Activated gamma-delta T cell treated with anti-CD3 and anti-CD28 coated beads, Interleukin-2, amount 50 U/mL, for 16 hours (primary cell): ENCODE results near the gene RIC8B.

Experiments used
- DNase-seq: peaks from one replicate; pipeline ENCODE4 v3.0.0-alpha.2; 2020; ENCODE audit warnings: low read depth

Gene RIC8B

DNA sequence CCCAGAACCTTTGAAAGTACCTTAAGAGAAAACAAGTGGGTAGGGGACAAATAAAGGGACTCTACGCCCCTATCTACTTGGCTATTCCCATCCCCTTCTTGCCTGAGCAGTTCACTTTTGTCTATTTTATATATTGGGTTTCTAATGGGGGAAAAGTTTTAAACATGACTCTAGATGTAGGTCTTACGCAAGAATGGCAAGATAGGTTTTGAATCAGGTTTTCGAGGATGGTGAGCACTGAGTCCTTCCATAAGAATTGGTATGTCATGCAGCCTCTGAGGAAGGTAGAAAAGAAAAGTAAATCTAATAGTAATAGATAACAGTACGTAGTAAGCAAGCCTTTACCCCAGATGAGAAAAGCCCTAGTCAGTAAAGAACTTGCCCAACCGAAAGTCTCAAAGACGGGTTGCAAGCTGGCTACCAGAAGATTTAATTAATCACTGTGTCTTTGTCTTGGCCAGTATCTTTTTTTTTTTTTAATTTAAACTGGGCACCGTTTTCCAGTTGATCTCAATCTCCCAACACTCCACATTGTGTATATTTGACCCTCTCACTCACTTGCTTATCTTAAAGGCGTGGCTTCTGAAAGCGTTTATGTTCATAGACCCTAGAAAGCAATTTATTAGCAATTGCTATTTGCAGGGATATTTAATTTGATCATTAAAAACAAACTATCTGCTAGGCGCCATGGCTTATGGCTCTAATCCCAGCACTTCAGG lies 94.7 kb downstream of the RIC8B start:
- DNase-seq: no peak

- DNase-seq: no peak
Measured at GRCh38 chr12:106870116-106870515, 95.6 kb downstream of the RIC8B start.

DNA sequence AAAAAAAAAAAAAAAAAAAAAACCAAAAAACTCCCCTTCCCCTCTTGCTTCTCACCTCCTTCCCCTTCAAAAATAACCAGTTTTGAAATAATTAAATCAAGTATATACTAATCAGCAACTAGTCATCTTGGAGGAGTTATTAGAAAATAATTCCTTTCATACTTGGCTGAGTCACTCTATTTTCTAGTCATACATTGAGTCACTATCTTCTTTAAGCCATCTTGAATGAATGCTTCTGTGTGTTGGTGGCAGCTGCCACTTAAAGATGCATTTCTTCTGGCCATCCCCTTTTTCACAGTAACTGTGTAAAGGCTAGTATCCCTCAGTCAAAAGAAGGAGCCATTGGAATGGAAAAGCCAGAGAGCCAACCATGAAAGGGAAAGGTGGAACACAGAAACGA lies 97.0 kb downstream of the RIC8B start:
- DNase-seq: no peak

- no peak for DNase-seq
Measured at GRCh38 chr12:106873983-106874382, 99.5 kb downstream of the RIC8B start.

- DNase-seq: no peak
Measured at GRCh38 chr12:106878804-106879203, 104.3 kb downstream of the RIC8B start.

DNA sequence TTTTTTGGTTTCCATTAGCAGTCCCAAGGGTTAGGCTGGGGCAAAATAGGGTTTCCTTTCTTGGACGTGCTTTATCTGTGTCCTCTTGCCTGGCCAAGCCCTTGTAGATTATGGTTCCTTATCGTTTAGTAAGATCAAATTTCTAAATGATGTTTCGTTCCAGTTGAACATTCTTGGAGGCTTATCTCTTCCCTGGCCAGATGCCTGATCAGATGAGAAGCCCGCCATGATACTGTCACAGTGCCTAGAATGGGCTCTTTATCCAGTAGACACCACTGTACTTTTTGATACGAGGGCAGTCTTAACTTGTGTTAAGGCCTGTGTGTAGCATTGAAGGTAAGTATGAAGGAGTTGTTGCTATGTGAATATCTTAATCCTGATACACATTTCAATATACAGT lies 105.1 kb downstream of the RIC8B start:
- DNase-seq: no peak

- no peak for DNase-seq
Measured at GRCh38 chr12:106883426-106883825, 108.9 kb downstream of the RIC8B start.

DNA sequence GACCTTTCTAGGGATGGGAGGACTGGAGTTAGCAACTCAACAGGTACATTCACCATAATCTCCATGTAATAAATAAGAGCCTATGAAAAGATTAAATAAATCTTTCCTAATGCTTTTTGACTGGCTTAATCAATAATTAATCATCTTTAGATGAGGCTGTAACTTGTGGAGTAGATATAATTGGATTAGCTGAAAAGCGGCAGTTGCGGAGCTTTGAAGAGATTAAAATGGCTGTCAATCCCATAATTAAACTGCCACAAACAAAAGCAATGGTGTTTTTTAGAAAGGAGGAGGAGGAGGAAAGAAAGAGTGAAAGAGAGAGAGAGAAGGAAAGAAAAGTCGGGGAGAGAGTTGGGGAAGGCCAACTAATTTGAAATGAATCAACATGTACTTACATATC lies 110.5 kb downstream of the RIC8B start:
- no peak for DNase-seq

GRCh38 chr12:106885541-106886249 lies 111.2 kb downstream of the RIC8B start:
- no peak for DNase-seq

GRCh38 chr12:106886932-106887331 lies 112.5 kb downstream of the RIC8B start:
- DNase-seq: no peak

GRCh38 chr12:106888348-106888970 lies 114.0 kb downstream of the RIC8B start:
- DNase-seq: no peak

GRCh38 chr12:106889326-106889725 lies 114.8 kb downstream of the RIC8B start:
- no peak for DNase-seq

DNA sequence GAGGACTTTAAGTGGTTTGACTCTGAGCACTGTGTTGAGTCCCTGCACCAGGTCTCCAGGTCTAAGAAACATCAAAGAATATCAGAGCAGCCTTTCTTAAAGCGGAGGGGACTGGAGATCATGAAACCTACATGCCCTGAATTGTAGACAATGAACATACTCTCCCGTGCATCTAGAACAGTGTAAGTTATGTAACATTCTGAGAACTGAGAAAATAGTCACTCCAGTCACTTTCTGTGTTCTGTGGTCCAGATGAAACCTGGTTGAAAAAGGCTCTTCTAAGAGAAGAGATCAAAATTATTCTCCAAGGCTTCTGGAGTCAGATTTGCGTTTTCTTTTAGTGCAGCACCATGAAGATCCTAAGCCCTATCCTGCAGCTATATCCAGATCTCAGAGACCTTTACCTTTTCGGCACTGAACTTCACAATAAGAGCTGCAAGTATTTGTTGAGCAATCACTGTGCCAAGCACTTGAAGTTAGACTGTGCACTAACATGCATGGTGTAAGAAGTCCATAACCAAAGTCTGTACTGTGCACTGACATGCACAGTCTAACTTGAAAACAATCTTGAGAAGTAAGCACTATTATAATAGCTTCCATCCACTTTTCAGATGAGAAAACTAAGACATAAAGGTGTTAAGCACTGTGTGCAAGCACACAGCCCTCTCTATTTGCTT lies 115.6 kb downstream of the RIC8B start:
- no peak for DNase-seq

GRCh38 chr12:106892075-106892474 lies 117.6 kb downstream of the RIC8B start:
- DNase-seq: no peak

DNA sequence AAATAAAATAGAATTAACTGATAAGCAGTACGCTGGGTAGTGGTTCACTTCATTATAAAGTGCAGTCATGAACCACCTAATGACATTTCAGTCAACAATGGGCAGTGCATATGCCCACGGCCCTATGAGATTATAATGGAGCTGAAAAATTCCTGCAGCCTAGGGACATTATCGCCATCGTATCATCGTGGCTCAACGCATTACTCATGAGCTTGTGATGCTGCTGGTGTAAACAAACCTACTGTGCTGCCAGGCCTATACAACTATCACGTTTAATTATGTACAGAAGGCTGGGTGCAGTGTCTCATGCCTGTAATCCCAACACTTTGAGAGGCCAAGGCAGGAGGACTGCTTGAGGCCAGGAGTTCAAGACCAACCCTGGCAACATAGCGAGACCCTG lies 119.0 kb downstream of the RIC8B start:
- DNase-seq: no peak

GRCh38 chr12:106894774-106895173 lies 120.3 kb downstream of the RIC8B start:
- no peak for DNase-seq

DNA sequence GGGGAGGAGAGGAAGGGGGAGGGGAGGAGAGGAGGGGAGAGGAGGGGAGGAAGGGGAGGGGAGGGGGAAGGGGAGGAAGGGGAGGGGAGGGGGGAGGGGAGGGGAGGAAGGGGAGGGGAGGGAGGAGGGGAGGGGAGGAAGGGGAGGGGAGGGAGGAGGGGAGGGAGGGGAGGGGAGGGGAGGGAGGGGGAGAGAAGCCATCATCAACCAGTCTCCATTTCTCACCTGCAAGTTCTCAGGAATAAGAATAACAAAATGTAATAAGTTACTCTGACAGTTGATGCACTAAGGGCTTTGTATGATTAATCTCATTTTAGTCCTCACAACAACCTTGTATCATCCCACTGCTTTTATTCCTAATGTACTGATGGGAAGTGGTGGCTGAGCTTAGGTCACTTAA lies 122.1 kb downstream of the RIC8B start:
- no peak for DNase-seq

DNA sequence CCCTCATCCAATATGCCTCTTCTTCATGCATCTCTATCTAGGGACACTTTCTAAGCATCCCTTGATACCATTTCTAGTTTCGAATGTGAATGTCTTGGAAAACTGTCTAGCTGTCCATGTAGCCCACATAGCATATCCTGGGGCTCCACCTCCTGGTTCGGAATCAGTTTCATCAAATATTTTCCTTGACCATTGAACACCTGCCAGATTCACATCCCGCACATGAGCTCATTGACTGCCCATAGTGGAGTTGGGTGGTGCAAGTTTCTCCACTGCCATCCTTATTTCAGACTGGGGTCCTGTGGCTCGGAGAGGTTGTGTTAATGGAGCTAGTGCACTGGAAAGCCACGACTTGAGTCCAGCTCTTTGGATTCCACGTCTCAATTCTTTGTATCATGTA lies 122.6 kb downstream of the RIC8B start:
- no peak for DNase-seq

DNA sequence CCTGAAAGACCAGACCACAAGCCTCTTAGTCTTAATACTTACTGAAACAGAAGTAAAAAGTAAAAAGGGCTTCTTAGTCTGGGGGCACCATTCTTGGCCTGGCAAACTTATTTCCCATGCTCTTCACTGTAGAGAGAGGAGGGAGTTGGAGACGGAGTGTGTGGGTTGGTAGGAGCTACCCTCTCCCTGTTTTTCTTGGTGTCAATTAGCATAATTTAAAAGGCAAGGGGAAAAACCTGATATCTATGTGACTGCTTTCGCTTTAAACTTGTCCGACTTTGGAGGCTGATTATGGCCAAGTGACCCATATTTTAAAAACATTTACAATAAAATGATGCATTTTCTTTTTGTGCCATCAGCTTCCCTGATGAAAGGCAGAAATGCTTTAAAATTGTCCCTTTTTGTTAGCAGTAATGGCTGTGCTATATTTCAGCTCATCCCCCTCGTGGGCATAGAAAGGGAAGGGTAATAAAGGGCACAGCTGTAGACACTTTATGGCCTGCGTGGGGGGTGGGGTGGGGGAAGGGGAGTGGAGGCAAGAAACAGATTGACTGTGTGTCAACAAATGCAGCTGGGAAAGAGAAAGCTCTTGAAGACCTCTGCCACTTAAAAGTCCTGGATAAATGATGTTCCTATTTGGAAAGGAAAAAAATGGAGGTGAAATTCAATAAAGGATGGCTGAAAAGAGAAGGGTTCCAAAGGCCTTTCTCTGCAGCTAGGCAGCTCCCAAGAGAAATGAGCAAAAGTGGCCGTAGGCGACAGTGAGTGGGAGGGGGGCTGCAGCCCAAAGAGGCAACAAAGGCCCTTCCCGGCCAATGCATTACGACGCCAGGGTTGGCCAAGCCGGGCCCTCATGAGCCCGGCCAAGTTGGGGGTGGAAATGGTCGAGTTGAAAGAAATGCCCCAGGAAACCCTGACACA lies 123.8 kb downstream of the RIC8B start:
- no peak for DNase-seq

- DNase-seq: no peak
Measured at GRCh38 chr12:106900554-106900953, 126.1 kb downstream of the RIC8B start.

DNA sequence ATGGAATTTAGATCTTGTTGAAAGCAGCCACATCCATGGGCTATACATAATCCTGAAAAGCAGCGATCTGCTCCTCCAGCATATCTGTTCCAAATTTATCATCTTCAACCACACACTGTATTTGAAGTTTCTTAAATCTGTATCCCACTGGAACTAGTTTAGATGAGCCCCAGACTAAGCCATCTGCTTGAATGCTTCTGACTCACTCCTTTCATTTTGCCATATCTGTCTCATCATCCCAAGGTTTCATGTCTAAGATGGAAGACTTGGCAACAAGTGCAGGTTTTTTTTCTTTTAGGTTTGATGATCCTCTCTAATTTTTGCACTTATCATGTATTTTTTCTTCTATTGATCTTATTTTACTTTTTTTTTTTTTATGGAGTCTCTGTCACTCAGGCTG lies 126.8 kb downstream of the RIC8B start:
- no peak for DNase-seq

GRCh38 chr12:106902053-106902452 lies 127.6 kb downstream of the RIC8B start:
- DNase-seq: no peak
